ENCODE measurements around the gene RABL6.

DNA sequence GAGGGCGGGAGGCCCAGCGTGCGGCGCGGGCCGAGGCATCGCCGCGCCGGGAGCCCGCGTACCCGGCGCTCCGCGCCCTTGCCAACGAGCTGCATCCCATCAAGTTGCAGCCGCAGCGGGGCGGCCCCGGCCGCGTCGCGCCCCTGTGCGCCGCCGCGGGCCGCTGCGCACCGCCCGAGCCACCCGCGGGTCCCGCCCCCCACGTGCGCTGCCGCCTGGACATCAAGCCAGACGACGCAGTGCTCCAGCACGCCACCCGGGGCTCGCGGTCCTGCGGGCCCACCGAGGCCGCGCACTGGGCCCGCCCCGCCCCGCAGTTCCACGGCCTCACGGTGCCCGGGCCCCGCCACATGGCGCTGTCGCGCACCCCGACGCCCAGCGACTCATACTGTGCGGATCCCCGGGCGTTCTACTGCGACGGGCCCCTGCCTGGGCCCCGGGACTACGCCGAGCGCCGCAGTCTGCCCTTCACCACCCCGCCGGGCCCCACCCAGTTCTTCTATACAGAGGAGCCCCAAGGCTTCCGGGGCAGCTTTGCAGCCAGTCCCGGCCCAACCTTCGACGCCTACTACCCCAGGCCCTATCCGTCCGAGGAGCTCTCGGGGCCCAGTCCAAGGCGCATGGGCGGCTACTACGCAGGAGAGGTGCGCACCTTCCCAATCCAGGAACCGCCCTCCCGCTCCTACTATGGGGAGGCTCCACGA lies 37.2 kb downstream of the RABL6 start:
- TF ChIP-seq, protein P1, sequence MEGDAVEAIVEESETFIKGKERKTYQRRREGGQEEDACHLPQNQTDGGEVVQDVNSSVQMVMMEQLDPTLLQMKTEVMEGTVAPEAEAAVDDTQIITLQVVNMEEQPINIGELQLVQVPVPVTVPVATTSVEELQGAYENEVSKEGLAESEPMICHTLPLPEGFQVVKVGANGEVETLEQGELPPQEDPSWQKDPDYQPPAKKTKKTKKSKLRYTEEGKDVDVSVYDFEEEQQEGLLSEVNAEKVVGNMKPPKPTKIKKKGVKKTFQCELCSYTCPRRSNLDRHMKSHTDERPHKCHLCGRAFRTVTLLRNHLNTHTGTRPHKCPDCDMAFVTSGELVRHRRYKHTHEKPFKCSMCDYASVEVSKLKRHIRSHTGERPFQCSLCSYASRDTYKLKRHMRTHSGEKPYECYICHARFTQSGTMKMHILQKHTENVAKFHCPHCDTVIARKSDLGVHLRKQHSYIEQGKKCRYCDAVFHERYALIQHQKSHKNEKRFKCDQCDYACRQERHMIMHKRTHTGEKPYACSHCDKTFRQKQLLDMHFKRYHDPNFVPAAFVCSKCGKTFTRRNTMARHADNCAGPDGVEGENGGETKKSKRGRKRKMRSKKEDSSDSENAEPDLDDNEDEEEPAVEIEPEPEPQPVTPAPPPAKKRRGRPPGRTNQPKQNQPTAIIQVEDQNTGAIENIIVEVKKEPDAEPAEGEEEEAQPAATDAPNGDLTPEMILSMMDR (IDR thresholded peaks at IDR 0.05) = no peak
- TF ChIP-seq POLR2A (IDR thresholded peaks at IDR 0.05) = no peak
- TF ChIP-seq EP300 (IDR thresholded peaks at IDR 0.05) = no peak
